ENCODE measurements around the gene CACNA2D3.
A peak's percentile ranks its signal among the peaks of the same experiment; 100 is the strongest.

The CACNA2D3 gene

DNA sequence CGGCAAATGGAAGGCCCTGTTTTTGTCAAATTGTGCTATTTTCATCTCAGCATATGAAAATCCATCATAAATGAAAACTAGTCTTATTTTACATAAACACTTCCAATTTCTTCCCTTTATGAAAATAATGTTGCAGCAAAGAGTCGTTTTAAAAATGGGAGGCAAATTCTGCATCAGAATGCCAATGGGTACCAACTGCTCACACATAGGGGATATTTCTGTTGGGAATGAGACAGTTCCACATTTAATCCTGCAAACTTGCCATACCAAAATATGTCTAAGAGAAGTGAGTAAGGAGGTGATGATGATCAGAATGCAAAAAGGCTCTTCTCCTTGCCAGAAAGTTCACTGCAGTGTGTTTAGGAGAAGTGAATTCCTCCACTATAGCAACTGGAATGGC lies 391.7 kb downstream of the CACNA2D3 start:
- DNase-seq (ENCODE audit: insufficient read length, low spot score) (no peak), FAIRE-seq (no peak)
- TF ChIP-seq CTCF (IDR thresholded peaks at IDR 0.05; ENCODE audit: insufficient read depth, missing control alignments) = no peak

DNA sequence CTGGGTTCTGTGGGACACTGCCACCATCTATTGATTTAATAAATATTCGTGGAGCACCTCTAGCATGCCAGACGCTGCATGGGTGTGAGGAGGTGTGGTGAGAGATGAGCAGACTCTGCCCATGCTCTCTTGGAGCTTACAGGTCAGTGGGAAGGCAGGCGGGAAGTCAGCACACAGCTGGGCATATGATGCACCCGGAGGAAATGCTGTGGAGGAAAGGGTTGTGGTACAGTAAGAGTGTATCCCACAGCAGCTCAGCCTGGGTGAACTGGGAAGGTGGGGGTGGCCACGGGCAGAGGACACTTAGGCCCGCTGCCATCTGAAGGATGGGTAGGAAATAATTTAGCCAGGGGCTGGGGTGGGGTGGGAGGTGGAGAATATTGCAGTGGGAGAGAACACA lies 392.1 kb downstream of the CACNA2D3 start:
- no peak for TF ChIP-seq CTCF (IDR thresholded peaks at IDR 0.05; ENCODE audit: insufficient read depth, missing control alignments)
- FAIRE-seq (no peak), DNase-seq (ENCODE audit: insufficient read length, low spot score) (no peak)

GRCh38 chr3:54515441-54516213 lies 393.3 kb downstream of the CACNA2D3 start:
- FAIRE-seq = no peak

GRCh38 chr3:54517424-54517823 lies 395.1 kb downstream of the CACNA2D3 start:
- TF ChIP-seq CTCF (IDR thresholded peaks at IDR 0.05; ENCODE audit: insufficient read depth, missing control alignments) = no peak
- FAIRE-seq (no peak), DNase-seq (ENCODE audit: insufficient read length, low spot score) (no peak)

More at GRCh38 chr3:54515441-54516213, 393.3 kb downstream of the CACNA2D3 start:
- peak; percentile 26 for TF ChIP-seq CTCF (IDR thresholded peaks at IDR 0.05; ENCODE audit: insufficient read depth, missing control alignments)
- DNase-seq (ENCODE audit: insufficient read length, low spot score) = no peak

GRCh38 chr3:54518011-54518675 lies 395.8 kb downstream of the CACNA2D3 start:
- DNase-seq (ENCODE audit: insufficient read length, low spot score) (no peak), FAIRE-seq (no peak)
- no peak for TF ChIP-seq CTCF (IDR thresholded peaks at IDR 0.05; ENCODE audit: insufficient read depth, missing control alignments)

- DNase-seq (ENCODE audit: insufficient read length, low spot score) (no peak), FAIRE-seq (no peak)
- no peak for TF ChIP-seq CTCF (IDR thresholded peaks at IDR 0.05; ENCODE audit: insufficient read depth, missing control alignments)
Observed at GRCh38 chr3:54519493-54519892, 397.1 kb downstream of the CACNA2D3 start.

DNA sequence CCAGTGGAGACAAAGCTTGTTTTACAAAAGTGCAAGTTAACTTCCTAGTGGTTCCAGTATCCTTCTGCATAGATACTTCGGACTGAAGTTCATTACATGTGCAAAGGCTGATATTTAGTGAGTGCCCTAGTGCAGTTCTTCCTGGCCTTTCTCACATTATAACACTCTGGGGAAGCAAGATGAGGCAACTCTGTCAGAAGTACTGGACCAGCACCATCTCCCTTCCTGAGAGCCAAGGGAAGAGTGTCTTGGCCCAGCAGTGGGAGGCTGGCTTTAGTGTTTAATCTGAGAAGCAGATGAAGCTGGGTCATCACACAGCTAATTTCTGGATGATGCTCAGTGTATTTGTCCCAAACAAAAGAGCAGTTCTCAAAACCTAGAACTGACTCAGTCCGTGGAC lies 397.7 kb downstream of the CACNA2D3 start:
- no peak for TF ChIP-seq CTCF (IDR thresholded peaks at IDR 0.05; ENCODE audit: insufficient read depth, missing control alignments)
- no peak for DNase-seq (ENCODE audit: insufficient read length, low spot score)
- FAIRE-seq = no peak

Data from D721Med (cell line).